Loucy (cell line): ENCODE measurements around the gene RCOR1.

ENCODE experiments used
- EZH2phosphoT487 ChIP-seq: fragments of 200-600 bp; IDR thresholded peaks from 2 replicates; pipeline ENCODE4 v1.6.1; 2018; ENCODE audit warnings: antibody characterized with exemption, mild to moderate bottlenecking, moderate library complexity, borderline replicate concordance
- TF ChIP-seq, protein P1 (sequence below): fragments of 200-600 bp; sonication (generic); conservative IDR thresholded peaks from 2 replicates; pipeline ENCODE4 v1.5.1; 2014; ENCODE audit warnings: mild to moderate bottlenecking, antibody characterized with exemption, low read length

DNA sequence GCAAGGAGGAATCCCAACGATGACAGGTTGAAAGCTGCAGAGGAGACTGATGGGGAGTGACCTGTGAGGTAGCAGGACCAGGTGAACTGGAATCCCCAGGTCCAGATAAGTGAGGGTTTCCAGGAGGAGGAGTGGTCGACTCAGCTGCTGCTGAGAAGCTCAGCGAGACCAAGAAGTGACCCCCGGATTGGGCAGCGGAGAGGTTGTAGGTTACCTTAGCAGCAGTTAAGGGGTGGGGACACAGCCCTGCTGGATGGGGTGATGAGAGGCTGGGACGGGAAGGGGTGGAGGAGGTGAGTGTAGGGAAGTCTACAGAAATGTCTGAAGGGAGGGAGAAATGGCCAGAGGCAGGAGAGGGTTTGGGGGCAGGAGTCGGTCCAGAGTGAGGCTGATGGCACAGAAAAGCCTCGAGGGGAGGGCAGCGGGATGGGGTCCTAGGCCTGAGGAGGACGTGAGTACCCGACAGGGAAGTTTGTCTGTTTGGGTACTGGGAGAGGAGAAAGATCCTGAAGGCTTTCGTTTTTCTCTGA is 2.6 kb upstream of the RCOR1 start:
- TF ChIP-seq, protein P1, sequence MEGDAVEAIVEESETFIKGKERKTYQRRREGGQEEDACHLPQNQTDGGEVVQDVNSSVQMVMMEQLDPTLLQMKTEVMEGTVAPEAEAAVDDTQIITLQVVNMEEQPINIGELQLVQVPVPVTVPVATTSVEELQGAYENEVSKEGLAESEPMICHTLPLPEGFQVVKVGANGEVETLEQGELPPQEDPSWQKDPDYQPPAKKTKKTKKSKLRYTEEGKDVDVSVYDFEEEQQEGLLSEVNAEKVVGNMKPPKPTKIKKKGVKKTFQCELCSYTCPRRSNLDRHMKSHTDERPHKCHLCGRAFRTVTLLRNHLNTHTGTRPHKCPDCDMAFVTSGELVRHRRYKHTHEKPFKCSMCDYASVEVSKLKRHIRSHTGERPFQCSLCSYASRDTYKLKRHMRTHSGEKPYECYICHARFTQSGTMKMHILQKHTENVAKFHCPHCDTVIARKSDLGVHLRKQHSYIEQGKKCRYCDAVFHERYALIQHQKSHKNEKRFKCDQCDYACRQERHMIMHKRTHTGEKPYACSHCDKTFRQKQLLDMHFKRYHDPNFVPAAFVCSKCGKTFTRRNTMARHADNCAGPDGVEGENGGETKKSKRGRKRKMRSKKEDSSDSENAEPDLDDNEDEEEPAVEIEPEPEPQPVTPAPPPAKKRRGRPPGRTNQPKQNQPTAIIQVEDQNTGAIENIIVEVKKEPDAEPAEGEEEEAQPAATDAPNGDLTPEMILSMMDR = no peak
- TF ChIP-seq EZH2phosphoT487 = no peak
